GM12878 (cell line): ENCODE data around the gene CFAP58. TPM values are rescaled to one million over a fixed set of nuclear protein-coding genes. Genes with fewer than 3 reads are reported as not detected.

Source experiments
- ATAC-seq: fragments of 200-7000 bp; cut with Tn5 transposase; 3 replicates; pipeline ENCODE4 v1.9.1; 2020; ENCODE audit warnings: mild to moderate bottlenecking, moderate library complexity
- BruUV-seq: library from RNA; stranded (reverse); fragments of 400-500 nt; replicated peaks from 2 replicates; lab custom pipeline; 2021; lab: Mats Ljungman, UMichigan
- CTCF ChIA-PET: fragments of 300-600 bp; sonication (Branson Sonifier 250); formaldehyde crosslinking; extraction: SDS; loops from one replicate; lab custom pipeline; 2021; ENCODE audit warnings: inconsistent platforms; lab: Yijun Ruan, JAX
- POLR2A ChIA-PET: fragments of 350-600 bp; formaldehyde crosslinking; extraction: SDS; loops from one replicate; lab custom pipeline; 2021; ENCODE audit warnings: inconsistent platforms; lab: Charles Lee
- RAD21 ChIA-PET: fragments of 300-600 bp; sonication (Branson Sonifier 250); formaldehyde crosslinking; loops from one replicate; lab custom pipeline; 2023; ENCODE audit warnings: antibody characterized with exemption; ENCODE audit not compliant: unreplicated experiment; lab: Charles Lee
- SMC1A ChIA-PET: fragments of 300-600 bp; sonication (Branson Sonifier 250); formaldehyde crosslinking; loops from one replicate; lab custom pipeline; 2023; ENCODE audit not compliant: unreplicated experiment, uncharacterized antibody; lab: Charles Lee
- DNase-seq: peaks from one replicate; pipeline ENCODE4 v3.0.0-alpha.2; 2011; ENCODE audit warnings: low read depth, low spot score
- FAIRE-seq: peaks from 3 replicates; lab custom pipeline; 2011; peaks lifted over from hg19 to GRCh38; lab: Jason Lieb, UNC
- H2AFZ ChIP-seq: 2 replicates; pipeline ENCODE4 v1.6.0; 2011; ENCODE audit warnings: low read depth, low read length, control low read depth; ENCODE audit not compliant: control insufficient read depth
- H3K27ac ChIP-seq: 2 replicates; pipeline ENCODE4 v1.5.1; 2011; ENCODE audit warnings: control low read depth; ENCODE audit not compliant: control insufficient read depth, insufficient read depth
- H3K27me3 ChIP-seq, 2 experiments: replicated peaks in 1 of 2; 2 replicates each; pipeline versions ENCODE4 v1.6.0 to v1.6.1; 2011; ENCODE audit warnings: low read length in 1 of 2; ENCODE audit not compliant: control insufficient read depth in 2 of 2, insufficient read depth in 2 of 2
- H3K36me3 ChIP-seq, 2 experiments: 2 replicates each; pipeline ENCODE4 v1.5.1; 2011; ENCODE audit warnings: low read length in 1 of 2; ENCODE audit not compliant: control insufficient read depth in 2 of 2, insufficient read depth in 2 of 2
- H3K4me1 ChIP-seq: 2 replicates; pipeline ENCODE4 v1.6.1; 2011; ENCODE audit warnings: mild to moderate bottlenecking, low read length, moderate library complexity, mixed read lengths; ENCODE audit not compliant: control insufficient read depth, insufficient read depth
- H3K4me2 ChIP-seq: 2 replicates; pipeline ENCODE4 v1.6.0; 2011; ENCODE audit warnings: control low read depth; ENCODE audit not compliant: control insufficient read depth, insufficient read depth
- H3K4me3 ChIP-seq: fragments of 200-600 bp; sonication (generic); 2 replicates; pipeline ENCODE4 v1.5.1; 2016
- H3K79me2 ChIP-seq: 2 replicates; pipeline ENCODE4 v1.6.0; 2011; ENCODE audit warnings: low read length; ENCODE audit not compliant: control insufficient read depth, insufficient read depth
- H3K9ac ChIP-seq: 2 replicates; pipeline ENCODE4 v1.8.0; 2011; ENCODE audit warnings: low read length, control low read depth, mixed read lengths; ENCODE audit not compliant: control insufficient read depth, insufficient read depth
- H3K9me3 ChIP-seq: replicated peaks from 3 replicates; pipeline ENCODE4 v1.5.1; 2011; ENCODE audit warnings: mild to moderate bottlenecking, low read length; ENCODE audit not compliant: control insufficient read depth, insufficient read depth
- H4K20me1 ChIP-seq: 2 replicates; pipeline ENCODE4 v1.6.0; 2011; ENCODE audit not compliant: control insufficient read depth, insufficient read depth
- CREB1 ChIP-seq: IDR thresholded peaks from 2 replicates; pipeline ENCODE4 v1.6.1; 2012; ENCODE audit warnings: low read depth, mild to moderate bottlenecking, inconsistent platforms
- EED ChIP-seq: sonication (generic); IDR thresholded peaks from 2 replicates; pipeline ENCODE4 v1.6.1; 2016; ENCODE audit warnings: antibody characterized with exemption, low read depth
- MLLT1 ChIP-seq: fragments of 450-650 bp; IDR thresholded peaks from 2 replicates; pipeline ENCODE4 v1.6.1; 2016; ENCODE audit warnings: mild to moderate bottlenecking
- SPI1 ChIP-seq: IDR thresholded peaks from 2 replicates; pipeline ENCODE4 v1.6.1; 2011; ENCODE audit warnings: low read depth, mild to moderate bottlenecking, low read length, moderate library complexity, borderline replicate concordance; ENCODE audit not compliant: insufficient read depth
- ZNF207 ChIP-seq: fragments of 450-650 bp; IDR thresholded peaks from 2 replicates; pipeline ENCODE4 v1.6.1; 2014; ENCODE audit warnings: antibody characterized with exemption, mild to moderate bottlenecking, borderline replicate concordance
- ZNF592 ChIP-seq: fragments of 450-650 bp; IDR thresholded peaks from 2 replicates; pipeline ENCODE4 v1.6.1; 2017; ENCODE audit warnings: mild to moderate bottlenecking, moderate library complexity
- WGBS: methylation state at CpG from one replicate; pipeline ENCODE4 v1.1.6; 2016; ENCODE audit warnings: low lambda C conversion rate; ENCODE audit not compliant: insufficient replicate concordance, insufficient coverage; ENCODE audit errors: missing lambda C conversion rate; 5-methylcytosine and 5-hydroxymethylcytosine counted together
- in situ Hi-C: fragments of 300-500 bp; cut with MboI; formaldehyde crosslinking; loops from 9 replicates; pipeline ENCODE4 v1.14.3; 2018; ENCODE audit warnings: mixed read lengths
- intact Hi-C: fragments of 100-400 bp; cut with micrococcal nuclease; formaldehyde crosslinking; loops from one replicate; pipeline ENCODE4 v1.14.2; 2022; ENCODE audit not compliant: unreplicated experiment
- polyA plus RNA-seq, 11 experiments: library from polyadenylated mRNA; depleted of rRNA in 4 of 11; unstranded in 6 of 11; stranded (reverse) in 5 of 11; fragments of >200 nt; fragmentation: Nextera tagmentation in 4 of 11; fragmentation: Illumina TruSeq in 1 of 11; extraction: Ambion mirVana in 4 of 11; extraction: Trizol in 1 of 11; gene quantifications; 1 replicate in 1 of 11; 2 replicates in 10 of 11; pipeline versions ENCODE4 v1.2.1 to v1.2.3, GENCODE V29; 2011 to 2016; ENCODE audit warnings: inconsistent platforms in 2 of 11, missing spikeins in 2 of 11, low read depth in 1 of 11
- total RNA-seq, 4 experiments: library from RNA; depleted of rRNA in 3 of 4; stranded (reverse); fragments of >200 nt in 3 of 4; fragmentation: Illumina TruSeq in 1 of 4; extraction: Trizol in 1 of 4; gene quantifications; 2 replicates each; pipeline versions ENCODE4 v1.2.1 to v1.2.3, GENCODE V29; 2013 to 2021
- TF ChIP-seq, protein P1 (sequence below): fragments of 450-650 bp; IDR thresholded peaks from 2 replicates; pipeline ENCODE4 v1.6.1; 2018; ENCODE audit warnings: mild to moderate bottlenecking, low read depth, moderate library complexity; ENCODE audit not compliant: partially characterized antibody
- TF ChIP-seq, protein P2 (sequence below): fragments of 450-650 bp; IDR thresholded peaks from 2 replicates; pipeline ENCODE4 v1.6.1; 2017; ENCODE audit warnings: mild to moderate bottlenecking, moderate library complexity

The CFAP58 gene
- total and polyA plus RNA-seq, 10 of the 15 experiments (the other 5 are each of a cell fraction or from before 2014, with no cell fraction given): 0.03 to 0.35 (median 0.21) TPM

DNA sequence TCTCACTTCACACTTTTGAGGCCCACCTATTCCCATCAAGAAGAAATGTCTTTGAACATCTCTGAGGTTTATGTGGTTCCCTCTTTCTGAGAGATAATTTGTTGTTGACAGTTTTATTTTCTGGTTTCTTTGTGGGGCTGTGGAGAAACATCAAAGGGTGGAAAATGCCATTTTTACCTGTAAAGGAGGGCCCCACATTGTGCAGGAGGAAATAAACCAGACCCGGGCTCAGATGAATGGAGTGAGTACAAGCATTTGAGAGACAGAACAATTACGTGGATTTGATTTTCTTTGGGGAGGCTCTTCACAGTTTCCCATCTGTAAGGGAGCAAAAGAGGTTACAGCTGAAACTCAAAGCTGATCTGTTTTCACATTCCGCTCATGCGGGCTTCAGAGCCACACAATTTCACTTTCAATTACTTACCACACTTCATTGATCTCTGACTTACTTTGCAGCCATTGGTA, 45.2 kb upstream of the CFAP58 start:
- Histone ChIP-seq H3K4me2 (peak overlapping the region; percentile 70), H2AFZ (no peak overlapping the region; the same call in 1 of the 2 replicates), H3K36me3 (peaks cover 2 to 16% of the 10 kb centered on the region in 2 experiments; a peak in 2 of 4 replicates), H3K27ac (peak overlapping the region; percentile 13; the same call in 1 of the 2 replicates), H3K79me2 (no peaks in the 10 kb centered on the region), H3K4me1 (peaks cover 26% of the 10 kb centered on the region), H3K9ac (no peak overlapping the region), H3K27me3 (no peaks in the 10 kb centered on the region), H4K20me1 (no peaks in the 10 kb centered on the region), H3K9me3 (no peaks in the 10 kb centered on the region; the same call in 2 of the 3 replicates), H3K4me3 (peak overlapping the region; percentile 36; the same call in 1 of the 2 replicates)
- FAIRE-seq: no peak
- ATAC-seq: peak; percentile 83
- ChIA-PET SMC1A (interaction anchor here (0.6 to 7.3 kb wide), 7 partner anchors 16 to 1257 kb away, joined by 3 to 187 read pairs (median 4); partner anchors contain the start of genes CFAP58 and ITPRIP), POLR2A (interaction anchor here (2.3 kb wide), 1 partner anchor 43 kb away, joined by 7 read pairs; no protein-coding TSS in a partner anchor), CTCF (interaction anchor here (0.6 to 13.3 kb wide), 8 partner anchors 10 to 419 kb away, joined by 3 to 419 read pairs (median 8); partner anchors contain the start of genes CFAP58 and ITPRIP), RAD21 (interaction anchor here (1.5 to 9.0 kb wide), 4 partner anchors 15 to 43 kb away, joined by 3 to 137 read pairs (median 21); partner anchors contain the start of genes CFAP58 and ITPRIP)
- 4% methylated on average over 4 of the region's 4 CpGs for WGBS
- DNase-seq: peak; percentile 56
- in situ Hi-C loops: no loop called here
- intact Hi-C loops: loop anchor here (2.0 kb wide), 1 partner anchor 28 kb away; no protein-coding TSS in a partner anchor
- BruUV-seq: no TSS peak
- TF ChIP-seq ZNF207 (no peak), ZNF592 (no peak), MLLT1 (0 out of 2 replicates have a peak, but pooled peaks have one; percentile 26), SPI1 (no peak), CREB1 (no peak), EED (peak; percentile 29; the same call in 1 of the 2 replicates)
- TF ChIP-seq, protein P1, sequence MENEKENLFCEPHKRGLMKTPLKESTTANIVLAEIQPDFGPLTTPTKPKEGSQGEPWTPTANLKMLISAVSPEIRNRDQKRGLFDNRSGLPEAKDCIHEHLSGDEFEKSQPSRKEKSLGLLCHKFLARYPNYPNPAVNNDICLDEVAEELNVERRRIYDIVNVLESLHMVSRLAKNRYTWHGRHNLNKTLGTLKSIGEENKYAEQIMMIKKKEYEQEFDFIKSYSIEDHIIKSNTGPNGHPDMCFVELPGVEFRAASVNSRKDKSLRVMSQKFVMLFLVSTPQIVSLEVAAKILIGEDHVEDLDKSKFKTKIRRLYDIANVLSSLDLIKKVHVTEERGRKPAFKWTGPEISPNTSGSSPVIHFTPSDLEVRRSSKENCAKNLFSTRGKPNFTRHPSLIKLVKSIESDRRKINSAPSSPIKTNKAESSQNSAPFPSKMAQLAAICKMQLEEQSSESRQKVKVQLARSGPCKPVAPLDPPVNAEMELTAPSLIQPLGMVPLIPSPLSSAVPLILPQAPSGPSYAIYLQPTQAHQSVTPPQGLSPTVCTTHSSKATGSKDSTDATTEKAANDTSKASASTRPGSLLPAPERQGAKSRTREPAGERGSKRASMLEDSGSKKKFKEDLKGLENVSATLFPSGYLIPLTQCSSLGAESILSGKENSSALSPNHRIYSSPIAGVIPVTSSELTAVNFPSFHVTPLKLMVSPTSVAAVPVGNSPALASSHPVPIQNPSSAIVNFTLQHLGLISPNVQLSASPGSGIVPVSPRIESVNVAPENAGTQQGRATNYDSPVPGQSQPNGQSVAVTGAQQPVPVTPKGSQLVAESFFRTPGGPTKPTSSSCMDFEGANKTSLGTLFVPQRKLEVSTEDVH: no peak
- TF ChIP-seq, protein P2, sequence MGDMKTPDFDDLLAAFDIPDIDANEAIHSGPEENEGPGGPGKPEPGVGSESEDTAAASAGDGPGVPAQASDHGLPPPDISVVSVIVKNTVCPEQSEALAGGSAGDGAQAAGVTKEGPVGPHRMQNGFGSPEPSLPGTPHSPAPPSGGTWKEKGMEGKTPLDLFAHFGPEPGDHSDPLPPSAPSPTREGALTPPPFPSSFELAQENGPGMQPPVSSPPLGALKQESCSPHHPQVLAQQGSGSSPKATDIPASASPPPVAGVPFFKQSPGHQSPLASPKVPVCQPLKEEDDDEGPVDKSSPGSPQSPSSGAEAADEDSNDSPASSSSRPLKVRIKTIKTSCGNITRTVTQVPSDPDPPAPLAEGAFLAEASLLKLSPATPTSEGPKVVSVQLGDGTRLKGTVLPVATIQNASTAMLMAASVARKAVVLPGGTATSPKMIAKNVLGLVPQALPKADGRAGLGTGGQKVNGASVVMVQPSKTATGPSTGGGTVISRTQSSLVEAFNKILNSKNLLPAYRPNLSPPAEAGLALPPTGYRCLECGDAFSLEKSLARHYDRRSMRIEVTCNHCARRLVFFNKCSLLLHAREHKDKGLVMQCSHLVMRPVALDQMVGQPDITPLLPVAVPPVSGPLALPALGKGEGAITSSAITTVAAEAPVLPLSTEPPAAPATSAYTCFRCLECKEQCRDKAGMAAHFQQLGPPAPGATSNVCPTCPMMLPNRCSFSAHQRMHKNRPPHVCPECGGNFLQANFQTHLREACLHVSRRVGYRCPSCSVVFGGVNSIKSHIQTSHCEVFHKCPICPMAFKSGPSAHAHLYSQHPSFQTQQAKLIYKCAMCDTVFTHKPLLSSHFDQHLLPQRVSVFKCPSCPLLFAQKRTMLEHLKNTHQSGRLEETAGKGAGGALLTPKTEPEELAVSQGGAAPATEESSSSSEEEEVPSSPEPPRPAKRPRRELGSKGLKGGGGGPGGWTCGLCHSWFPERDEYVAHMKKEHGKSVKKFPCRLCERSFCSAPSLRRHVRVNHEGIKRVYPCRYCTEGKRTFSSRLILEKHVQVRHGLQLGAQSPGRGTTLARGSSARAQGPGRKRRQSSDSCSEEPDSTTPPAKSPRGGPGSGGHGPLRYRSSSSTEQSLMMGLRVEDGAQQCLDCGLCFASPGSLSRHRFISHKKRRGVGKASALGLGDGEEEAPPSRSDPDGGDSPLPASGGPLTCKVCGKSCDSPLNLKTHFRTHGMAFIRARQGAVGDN: no peak
